Panc1 (cell line): ENCODE measurements around the gene PARP9.

Experiments
- CTCF ChIP-seq: fragments of 450-650 bp; IDR thresholded peaks from 2 replicates; pipeline ENCODE4 v1.5.1; 2017; ENCODE audit warnings: mild to moderate bottlenecking
- POLR2AphosphoS5 ChIP-seq: IDR thresholded peaks from 2 replicates; pipeline ENCODE4 v1.6.1; 2012; ENCODE audit warnings: mild to moderate bottlenecking, low read depth, low read length, moderate library complexity
- REST ChIP-seq, 2 experiments: IDR thresholded peaks; 2 replicates each; pipeline ENCODE4 v1.6.1; 2011 to 2012; ENCODE audit warnings: low read depth in 2 of 2, control low read depth in 1 of 2, low read length in 1 of 2, mild to moderate bottlenecking in 1 of 2, moderate library complexity in 1 of 2; ENCODE audit not compliant: insufficient read depth in 1 of 2
- SIN3A ChIP-seq: IDR thresholded peaks from 2 replicates; pipeline ENCODE4 v1.6.1; 2012; ENCODE audit warnings: low read depth, mild to moderate bottlenecking, low read length, moderate library complexity, borderline replicate concordance; ENCODE audit not compliant: insufficient read depth
- TCF7L2 ChIP-seq: IDR thresholded peaks from 2 replicates; pipeline ENCODE4 v1.6.1; 2011; ENCODE audit warnings: mild to moderate bottlenecking, low read depth, low read length, inconsistent platforms

GRCh38 chr3:122589297-122589696 lies 25.2 kb upstream of the PARP9 start:
- TF ChIP-seq CTCF, result no peak
- TF ChIP-seq POLR2AphosphoS5, result no peak
- no peak for TF ChIP-seq REST (IDR thresholded peaks at IDR 0.05; ENCODE audit: insufficient read depth in 1 of 2, low read depth in 2 of 2, low read length in 1 of 2)
- no peak for TF ChIP-seq TCF7L2
- no peak for TF ChIP-seq SIN3A
